GM03348 (cell line): Measurements from ENCODE around the gene LAMTOR4.
A peak's percentile ranks its signal among the peaks of the same experiment; 100 is the strongest.

Experiments used
- DNase-seq: peaks from one replicate; pipeline ENCODE4 v3.0.0; 2012; ENCODE audit warnings: low spot score

Gene LAMTOR4

GRCh38 chr7:100153708-100154535 lies 5.2 kb downstream of the LAMTOR4 start:
- DNase-seq: no peak

GRCh38 chr7:100154651-100155491 lies 6.2 kb downstream of the LAMTOR4 start:
- DNase-seq: no peak

DNA sequence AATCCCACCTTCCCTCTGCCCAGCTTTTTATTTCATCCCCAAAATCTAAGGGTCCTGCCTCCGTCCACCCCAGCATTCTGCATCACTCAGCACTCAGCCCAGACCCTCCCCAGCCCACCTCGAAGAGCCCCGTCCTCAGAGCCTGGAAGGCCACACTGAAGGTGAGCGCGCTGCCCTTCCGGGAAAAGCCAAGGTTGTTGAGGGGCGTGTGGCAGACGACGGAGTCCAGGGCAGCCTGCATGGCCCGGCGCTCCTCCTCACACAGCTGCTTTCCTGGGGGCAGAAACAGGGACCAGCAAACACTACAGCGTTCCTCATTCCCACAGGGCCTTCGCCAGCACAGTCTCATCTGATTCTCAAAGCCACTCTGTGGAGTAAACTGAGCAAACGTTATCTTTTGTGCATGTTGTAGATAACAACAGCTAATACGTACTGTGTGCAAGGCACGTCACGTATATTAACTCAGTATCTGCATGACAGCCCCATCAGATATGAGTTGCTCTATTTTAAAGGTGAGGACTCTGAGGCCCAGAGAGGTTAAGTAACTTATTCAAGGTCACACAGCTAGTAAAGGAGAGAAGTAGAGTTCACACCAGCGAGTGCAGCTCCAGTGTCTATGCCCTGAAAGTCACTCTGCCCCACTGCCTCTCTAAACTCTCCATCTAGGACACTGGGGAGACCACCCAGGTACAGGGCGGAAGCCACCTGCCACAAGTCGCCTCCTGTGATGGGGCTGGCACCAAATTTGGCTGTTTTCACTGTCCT lies 7.0 kb downstream of the LAMTOR4 start:
- DNase-seq: no peak

GRCh38 chr7:100156331-100157068 lies 7.8 kb downstream of the LAMTOR4 start:
- no peak for DNase-seq

DNA sequence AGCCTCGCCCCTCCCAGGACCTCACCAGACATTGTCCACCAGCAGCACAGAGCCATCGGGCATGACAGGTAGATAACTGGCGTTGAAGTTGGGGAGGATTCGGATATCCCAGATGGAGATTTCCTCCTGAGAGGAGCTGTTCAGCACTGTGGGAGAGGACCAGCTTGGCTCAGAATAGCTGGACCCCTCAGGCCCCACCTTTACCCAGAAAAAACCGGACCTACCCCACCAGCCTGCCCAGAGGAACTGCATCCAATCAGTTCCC lies 8.3 kb downstream of the LAMTOR4 start:
- no peak for DNase-seq

DNA sequence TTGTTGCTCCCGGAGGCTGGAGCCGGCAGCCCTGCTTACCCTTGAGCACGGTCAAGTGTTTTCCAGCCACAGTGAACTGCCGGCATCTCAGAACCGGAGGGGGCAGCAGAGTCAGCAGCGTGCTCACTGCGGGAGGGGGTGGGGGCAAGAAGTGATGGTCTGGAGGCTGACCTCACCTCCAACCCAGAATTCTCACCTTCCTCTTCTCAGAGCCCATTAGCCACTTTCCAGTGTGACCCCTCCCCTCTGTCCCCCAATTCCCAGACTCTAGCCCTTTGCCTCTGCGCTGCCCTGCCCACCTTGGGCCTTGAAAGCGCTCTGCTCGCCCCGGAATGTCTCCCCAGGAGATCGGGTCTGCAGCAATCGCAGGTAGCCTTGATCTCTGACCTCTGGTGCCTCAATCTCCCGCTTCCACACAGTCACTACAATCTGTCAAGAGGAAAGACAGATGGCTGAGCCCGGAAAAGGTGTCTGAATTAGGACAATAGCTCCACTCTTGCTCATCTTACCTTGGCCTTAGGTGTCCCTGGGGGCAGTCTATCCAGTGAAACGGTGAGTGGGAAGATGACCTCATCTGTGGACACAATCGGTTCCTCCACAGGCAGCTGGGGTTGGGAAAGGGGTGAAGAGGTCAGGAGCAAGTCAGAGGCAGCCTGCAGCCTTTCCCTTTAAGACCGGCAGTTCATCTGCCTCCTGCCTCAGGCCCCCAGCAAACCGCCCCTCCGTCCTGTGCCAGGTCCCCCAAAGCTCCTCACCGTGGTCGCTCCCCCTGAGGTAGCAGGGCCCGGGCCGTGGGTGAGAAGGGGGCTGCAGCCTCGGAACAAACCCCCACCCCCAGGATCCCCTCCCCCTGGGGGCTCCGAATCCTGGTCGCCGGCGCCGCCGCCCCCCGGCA lies 8.9 kb downstream of the LAMTOR4 start:
- DNase-seq: peak; percentile 60

- peak; percentile 98 for DNase-seq
Observed at GRCh38 chr7:100158229-100159098, 9.7 kb downstream of the LAMTOR4 start, which contains the start of gene TRAPPC14. Gene TRAPPC14 (minus strand): TSS chr7:100158723. CDS start chr7:100158499, 224 bp downstream.

GRCh38 chr7:100159099-100159623 lies 10.4 kb downstream of the LAMTOR4 start:
- DNase-seq: no peak

- no peak for DNase-seq
Observed at GRCh38 chr7:100160067-100160466, 11.3 kb downstream of the LAMTOR4 start.

GRCh38 chr7:100163006-100163531 lies 14.4 kb downstream of the LAMTOR4 start:
- DNase-seq: no peak

GRCh38 chr7:100163871-100164270 lies 15.2 kb downstream of the LAMTOR4 start:
- DNase-seq: no peak

GRCh38 chr7:100166317-100166940 lies 17.7 kb downstream of the LAMTOR4 start:
- DNase-seq: no peak

GRCh38 chr7:100166970-100167911 lies 18.5 kb downstream of the LAMTOR4 start:
- no peak for DNase-seq

DNA sequence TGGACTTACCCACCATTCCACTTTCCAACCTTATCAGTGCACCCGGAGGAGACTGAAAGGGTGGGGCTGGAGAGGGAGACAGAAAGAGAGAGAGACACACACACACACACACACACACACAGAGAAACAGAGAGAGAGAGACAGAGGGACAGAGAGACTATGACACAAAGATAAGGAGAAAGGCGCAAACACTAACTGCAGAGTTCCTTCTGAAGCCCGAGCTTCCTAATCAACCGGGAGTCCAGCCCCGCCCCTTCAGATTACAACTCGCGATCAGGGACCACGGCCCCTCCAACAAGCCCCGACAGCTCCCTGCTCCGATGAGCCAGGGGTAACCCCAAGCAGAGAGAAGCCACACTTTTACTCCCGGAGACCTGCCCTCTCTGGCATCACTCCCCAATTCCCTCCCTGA lies 19.2 kb downstream of the LAMTOR4 start:
- no peak for DNase-seq

DNA sequence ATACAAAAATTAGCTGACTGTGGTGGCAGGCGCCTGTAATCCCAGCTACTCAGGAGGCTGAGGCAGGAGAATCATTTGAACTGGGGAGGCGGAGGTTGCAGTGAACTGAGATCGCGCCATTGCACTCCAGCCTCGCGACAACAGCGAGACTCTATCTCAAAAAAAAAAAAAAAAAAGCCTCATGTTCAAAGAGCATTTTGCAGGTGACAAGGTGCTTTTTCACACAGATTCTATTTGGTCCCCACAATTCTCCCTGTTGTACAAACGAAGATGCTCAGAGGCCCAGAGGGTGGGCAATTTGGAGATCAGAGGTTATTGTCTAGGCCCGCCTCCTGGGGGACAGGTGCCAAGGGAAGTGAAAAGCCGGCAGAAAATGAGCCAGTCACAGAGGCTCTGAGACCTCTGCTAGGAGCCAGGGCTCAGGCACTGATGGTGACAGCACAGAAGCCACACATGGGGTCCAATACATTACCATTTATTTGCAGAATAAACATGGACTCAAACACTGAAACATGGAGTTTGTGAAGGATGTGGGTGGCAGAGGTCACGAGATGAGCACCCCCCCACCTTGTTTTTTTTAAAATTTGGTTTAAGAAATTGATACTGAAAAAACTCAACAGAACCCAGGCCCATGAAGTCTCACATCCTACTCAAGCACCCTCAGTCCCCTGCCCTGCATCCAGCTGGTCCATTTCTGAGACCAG lies 20.6 kb downstream of the LAMTOR4 start:
- DNase-seq: no peak

GRCh38 chr7:100170101-100170897 lies 21.6 kb downstream of the LAMTOR4 start:
- no peak for DNase-seq
